ENCODE data around the gene PDP2. TPM values are rescaled to one million over a fixed set of nuclear protein-coding genes. Genes with fewer than 3 reads are reported as not detected.

The PDP2 gene
- total and polyA plus RNA-seq, 9 of the 15 experiments (the other 6 are each of a cell fraction or from before 2014, with no cell fraction given), result 2.5 to 24.3 (median 7.2) TPM

DNA sequence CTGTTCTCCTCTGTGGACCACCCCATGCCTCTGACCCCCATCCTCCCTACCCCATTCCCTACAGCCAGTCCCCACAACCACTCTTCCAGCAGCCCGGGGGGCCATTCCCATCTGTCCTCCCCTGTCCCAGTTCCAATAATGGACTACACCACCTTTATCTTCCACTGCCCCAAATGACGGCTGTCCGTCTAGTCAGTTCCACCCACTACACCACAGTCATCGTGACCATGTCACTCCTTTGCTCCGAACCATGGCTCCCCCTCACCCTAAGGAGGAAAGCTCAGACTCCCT, 15.3 kb downstream of the PDP2 start:
- no peaks in the 10 kb centered on the region for H4K20me1 ChIP-seq (replicated peaks; ENCODE audit: control insufficient read depth, insufficient read depth, low read length)
- intact Hi-C loops (cut with micrococcal nuclease) (loop anchor here (1.0 to 5.0 kb wide), 3 partner anchors 33 to 122 kb away; no protein-coding TSS in a partner anchor), in situ Hi-C loops (cut with MboI) (loop anchor here (5.0 kb wide), 1 partner anchor 37 kb away; the partner anchor contains the start of gene CIAO2B)
- H3K79me2 ChIP-seq (ENCODE audit: control insufficient read depth, insufficient read depth, low read length), result no peaks in the 10 kb centered on the region
- no peaks in the 10 kb centered on the region for H3K9me1 ChIP-seq (ENCODE audit: control insufficient read depth, insufficient read depth, low read length)
- H3K4me1 ChIP-seq (replicated peaks in 1 of 2; ENCODE audit: control insufficient read depth in 2 of 2, insufficient read depth in 2 of 2, low read length in 2 of 2), result peaks cover 20 to 28% of the 10 kb centered on the region in 2 experiments
- BruUV-seq (replicated peaks), result no TSS peak
- H3K36me3 ChIP-seq (ENCODE audit: control insufficient read depth, insufficient read depth, low read length), result peaks cover 9% of the 10 kb centered on the region; the same call in 1 of the 3 replicates
- no peak for ATAC-seq
- ChIA-PET POLR2A (interaction anchor here (0.6 to 3.0 kb wide), 4 partner anchors 15 to 280 kb away, joined by 3 to 15 read pairs (median 3); partner anchors contain the start of gene PDP2), CTCF (ENCODE audit: low intra/inter-chr PET ratio) (interaction anchor here (1.2 to 4.3 kb wide), 4 partner anchors 29 to 83 kb away, joined by 3 to 41 read pairs (median 7); partner anchors contain the start of gene RRAD)
- FAIRE-seq, result no peak
- no peaks in the 10 kb centered on the region for H3K27me3 ChIP-seq (ENCODE audit: control insufficient read depth in 2 of 2, insufficient read depth in 2 of 2, low read length in 2 of 2)
- no peak for DNase-seq (ENCODE audit: extremely low read depth in 1 of 4, low spot score in 3 of 4)
- H3K4me2 ChIP-seq (ENCODE audit: insufficient read depth, low read length), result no peak overlapping the region
- WGBS (ENCODE audit: insufficient coverage, low coverage, missing lambda C conversion rate), result 44% methylated on average over 5 of the region's 5 CpGs
- TF ChIP-seq, protein P1, sequence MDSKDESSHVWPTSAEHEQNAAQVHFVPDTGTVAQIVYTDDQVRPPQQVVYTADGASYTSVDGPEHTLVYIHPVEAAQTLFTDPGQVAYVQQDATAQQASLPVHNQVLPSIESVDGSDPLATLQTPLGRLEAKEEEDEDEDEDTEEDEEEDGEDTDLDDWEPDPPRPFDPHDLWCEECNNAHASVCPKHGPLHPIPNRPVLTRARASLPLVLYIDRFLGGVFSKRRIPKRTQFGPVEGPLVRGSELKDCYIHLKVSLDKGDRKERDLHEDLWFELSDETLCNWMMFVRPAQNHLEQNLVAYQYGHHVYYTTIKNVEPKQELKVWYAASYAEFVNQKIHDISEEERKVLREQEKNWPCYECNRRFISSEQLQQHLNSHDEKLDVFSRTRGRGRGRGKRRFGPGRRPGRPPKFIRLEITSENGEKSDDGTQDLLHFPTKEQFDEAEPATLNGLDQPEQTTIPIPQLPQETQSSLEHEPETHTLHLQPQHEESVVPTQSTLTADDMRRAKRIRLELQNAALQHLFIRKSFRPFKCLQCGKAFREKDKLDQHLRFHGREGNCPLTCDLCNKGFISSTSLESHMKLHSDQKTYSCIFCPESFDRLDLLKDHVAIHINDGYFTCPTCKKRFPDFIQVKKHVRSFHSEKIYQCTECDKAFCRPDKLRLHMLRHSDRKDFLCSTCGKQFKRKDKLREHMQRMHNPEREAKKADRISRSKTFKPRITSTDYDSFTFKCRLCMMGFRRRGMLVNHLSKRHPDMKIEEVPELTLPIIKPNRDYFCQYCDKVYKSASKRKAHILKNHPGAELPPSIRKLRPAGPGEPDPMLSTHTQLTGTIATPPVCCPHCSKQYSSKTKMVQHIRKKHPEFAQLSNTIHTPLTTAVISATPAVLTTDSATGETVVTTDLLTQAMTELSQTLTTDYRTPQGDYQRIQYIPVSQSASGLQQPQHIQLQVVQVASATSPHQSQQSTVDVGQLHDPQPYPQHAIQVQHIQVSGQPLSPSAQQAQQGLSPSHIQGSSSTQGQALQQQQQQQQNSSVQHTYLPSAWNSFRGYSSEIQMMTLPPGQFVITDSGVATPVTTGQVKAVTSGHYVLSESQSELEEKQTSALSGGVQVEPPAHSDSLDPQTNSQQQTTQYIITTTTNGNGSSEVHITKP (IDR thresholded peaks at IDR 0.05; ENCODE audit: partially characterized antibody), result peak; percentile 69
- TF ChIP-seq ZC3H4 (CRISPR knock-in tag; IDR thresholded peaks at IDR 0.05; ENCODE audit: borderline replicate concordance) (0 out of 2 replicates have a peak, but pooled peaks have one; percentile 3), COPS2 (conservative IDR thresholded peaks at IDR 0.05) (no peak)
- H3K9me3 ChIP-seq (replicated peaks; ENCODE audit: control insufficient read depth, insufficient read depth, low read depth, low read length), result no peaks in the 10 kb centered on the region
- no peak overlapping the region for H3K27ac ChIP-seq (ENCODE audit: extremely low read depth, low read depth, low read length)
- H3K9ac ChIP-seq (ENCODE audit: insufficient read depth in 1 of 2, low read depth in 2 of 2, low read length in 2 of 2), result peak overlapping the region in 1 of 2 experiments; percentile 75; a peak in 2 of 4 replicates
- H3K4me3 ChIP-seq, result no peak overlapping the region
- H2AFZ ChIP-seq (ENCODE audit: low read depth, low read length), result no peak overlapping the region

Measured in K562 (cell line).